ENCODE results near the gene LRRC8C.

The LRRC8C gene

DNA sequence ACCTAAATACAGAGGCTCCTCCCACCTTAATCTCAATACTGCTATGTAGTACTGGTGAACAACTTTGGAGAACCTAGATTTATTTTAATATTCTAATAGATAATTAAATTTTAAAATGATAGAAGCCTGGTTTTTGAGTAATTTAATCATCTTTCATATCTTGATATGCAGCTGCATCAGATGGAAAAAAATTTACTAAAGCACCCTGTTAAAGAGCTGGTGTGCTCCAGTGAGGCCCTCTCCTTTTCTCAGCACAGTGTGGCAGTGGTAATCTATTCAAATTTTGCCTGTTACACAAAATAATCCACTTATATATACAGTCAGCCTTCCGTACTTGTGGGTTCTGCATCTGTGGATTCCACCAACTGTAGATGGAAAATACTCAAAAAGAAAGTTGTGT is 82.8 kb downstream of the LRRC8C start:
- no peak overlapping the region for H3K4me3 ChIP-seq (ENCODE audit: insufficient read depth, low read length, poor library complexity, severe bottlenecking)
- no peaks in the 10 kb centered on the region for H3K9me2 ChIP-seq (replicated peaks; ENCODE audit: insufficient read depth, low read length)
- no peak overlapping the region for H2AFZ ChIP-seq (ENCODE audit: low read depth, low read length, severe bottlenecking)
- H3K9ac ChIP-seq (ENCODE audit: low read length) = no peak overlapping the region
- H3K9me3 ChIP-seq (ENCODE audit: insufficient read depth, low read length) = no peaks in the 10 kb centered on the region
- TF ChIP-seq CTCF (IDR thresholded peaks at IDR 0.05; ENCODE audit: insufficient read depth, low read length, poor library complexity, severe bottlenecking) = no peak
- no peak for TF ChIP-seq EZH2phosphoT487 (conservative IDR thresholded peaks at IDR 0.05; ENCODE audit: low read length)
- H3K4me2 ChIP-seq (ENCODE audit: low read depth, low read length, poor library complexity, severe bottlenecking) = no peak overlapping the region
- H4K20me1 ChIP-seq (ENCODE audit: low read depth, low read length) = no peaks in the 10 kb centered on the region
- no peak overlapping the region for H3K27ac ChIP-seq (ENCODE audit: low read depth, low read length)
- H3K36me3 ChIP-seq (ENCODE audit: low read length) = no peaks in the 10 kb centered on the region
- H3K27me3 ChIP-seq (ENCODE audit: low read length) = no peaks in the 10 kb centered on the region
- no peaks in the 10 kb centered on the region for H3F3A ChIP-seq (ENCODE audit: insufficient read depth)
- no peaks in the 10 kb centered on the region for H3K79me2 ChIP-seq (ENCODE audit: insufficient read depth, low read length)

DNA sequence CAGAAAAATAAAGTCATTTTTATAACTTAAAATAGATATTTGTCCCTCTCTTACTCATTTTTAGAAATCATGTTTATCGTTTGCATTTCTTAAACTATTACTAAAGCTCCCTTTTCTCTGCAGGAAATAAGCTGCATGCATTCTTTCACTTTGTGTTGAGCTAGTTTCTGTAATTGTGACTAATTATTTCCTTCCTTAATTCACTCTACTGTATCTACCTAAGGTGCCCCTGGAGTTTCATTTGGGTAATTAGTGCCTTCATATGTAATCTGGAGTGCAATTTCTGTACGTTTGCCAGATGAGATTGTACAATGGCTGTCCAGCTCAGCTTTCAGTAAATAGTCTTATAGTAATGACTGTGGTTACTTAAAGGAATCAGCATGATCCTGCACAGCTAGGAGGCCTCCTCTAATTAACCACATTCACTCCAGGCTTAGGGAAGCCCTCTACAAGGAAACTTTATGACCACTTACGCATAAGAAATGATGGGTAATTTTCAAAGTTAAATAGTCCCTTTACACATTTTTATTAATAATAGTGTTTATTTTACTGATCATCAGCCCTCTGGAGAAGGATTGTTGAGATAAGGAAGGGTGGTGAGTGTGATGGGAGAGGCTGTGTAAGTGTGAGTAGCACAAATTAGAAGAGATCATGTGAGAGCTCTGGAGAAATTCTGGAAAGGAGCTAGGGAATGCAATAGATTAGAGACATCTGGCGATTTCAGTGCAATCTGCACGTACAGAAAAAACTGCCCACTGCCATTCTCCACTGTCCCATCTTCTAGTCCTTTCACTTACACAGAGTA is 86.8 kb downstream of the LRRC8C start:
- no peaks in the 10 kb centered on the region for H3K79me2 ChIP-seq (ENCODE audit: insufficient read depth, low read length)
- no peaks in the 10 kb centered on the region for H4K20me1 ChIP-seq (ENCODE audit: low read depth, low read length)
- no peak overlapping the region for H3K9ac ChIP-seq (ENCODE audit: low read length)
- no peak overlapping the region for H3K4me2 ChIP-seq (ENCODE audit: low read depth, low read length, poor library complexity, severe bottlenecking)
- no peaks in the 10 kb centered on the region for H3K36me3 ChIP-seq (ENCODE audit: low read length)
- H2AFZ ChIP-seq (ENCODE audit: low read depth, low read length, severe bottlenecking) = no peak overlapping the region
- H3K9me3 ChIP-seq (ENCODE audit: insufficient read depth, low read length) = no peaks in the 10 kb centered on the region
- H3K4me3 ChIP-seq (ENCODE audit: insufficient read depth, low read length, poor library complexity, severe bottlenecking) = no peak overlapping the region
- no peaks in the 10 kb centered on the region for H3F3A ChIP-seq (ENCODE audit: insufficient read depth)
- H3K9me2 ChIP-seq (replicated peaks; ENCODE audit: insufficient read depth, low read length) = no peaks in the 10 kb centered on the region
- TF ChIP-seq EZH2phosphoT487 (conservative IDR thresholded peaks at IDR 0.05; ENCODE audit: low read length) = no peak
- no peak for TF ChIP-seq CTCF (IDR thresholded peaks at IDR 0.05; ENCODE audit: insufficient read depth, low read length, poor library complexity, severe bottlenecking)
- no peaks in the 10 kb centered on the region for H3K27me3 ChIP-seq (ENCODE audit: low read length)
- no peak overlapping the region for H3K27ac ChIP-seq (ENCODE audit: low read depth, low read length)

DNA sequence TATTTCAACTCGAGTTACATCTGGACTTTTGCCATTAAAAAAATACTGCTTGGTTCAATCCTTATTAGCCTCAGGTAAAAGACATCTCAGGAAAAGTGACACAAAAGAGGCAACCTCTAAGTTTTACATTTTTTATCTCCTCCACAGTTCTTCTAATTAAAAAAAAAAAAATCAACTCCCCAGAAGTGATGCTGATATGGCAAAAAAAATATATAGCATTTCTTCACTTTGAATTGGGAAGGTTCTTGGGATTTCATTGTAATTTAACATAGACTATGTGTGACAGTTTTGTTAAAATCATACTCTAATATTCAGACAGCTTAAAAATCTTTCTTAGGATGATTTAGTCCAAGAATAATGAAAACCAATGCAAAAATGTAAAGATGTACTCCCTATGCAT is 87.9 kb downstream of the LRRC8C start:
- H3K4me3 ChIP-seq (ENCODE audit: insufficient read depth, low read length, poor library complexity, severe bottlenecking) = no peak overlapping the region
- no peaks in the 10 kb centered on the region for H3K27me3 ChIP-seq (ENCODE audit: low read length)
- H3K27ac ChIP-seq (ENCODE audit: low read depth, low read length) = no peak overlapping the region
- no peak overlapping the region for H3K4me2 ChIP-seq (ENCODE audit: low read depth, low read length, poor library complexity, severe bottlenecking)
- H3K9ac ChIP-seq (ENCODE audit: low read length) = no peak overlapping the region
- H3K9me3 ChIP-seq (ENCODE audit: insufficient read depth, low read length) = no peaks in the 10 kb centered on the region
- no peaks in the 10 kb centered on the region for H3F3A ChIP-seq (ENCODE audit: insufficient read depth)
- no peaks in the 10 kb centered on the region for H3K79me2 ChIP-seq (ENCODE audit: insufficient read depth, low read length)
- H4K20me1 ChIP-seq (ENCODE audit: low read depth, low read length) = no peaks in the 10 kb centered on the region
- H2AFZ ChIP-seq (ENCODE audit: low read depth, low read length, severe bottlenecking) = no peak overlapping the region
- no peaks in the 10 kb centered on the region for H3K9me2 ChIP-seq (replicated peaks; ENCODE audit: insufficient read depth, low read length)
- H3K36me3 ChIP-seq (ENCODE audit: low read length) = no peaks in the 10 kb centered on the region
- TF ChIP-seq EZH2phosphoT487 (conservative IDR thresholded peaks at IDR 0.05; ENCODE audit: low read length) (no peak), CTCF (IDR thresholded peaks at IDR 0.05; ENCODE audit: insufficient read depth, low read length, poor library complexity, severe bottlenecking) (no peak)
